GM12875 (cell line): ENCODE measurements around the gene NRG3.
A peak's percentile ranks its signal among the peaks of the same experiment; 100 is the strongest.

Experiments used
- H3K4me3 ChIP-seq: one replicate; pipeline ENCODE4 v1.5.1; 2011; ENCODE audit warnings: low read depth, low read length, control low read depth
- CTCF ChIP-seq: IDR thresholded peaks from 2 replicates; pipeline ENCODE4 v1.5.1; 2011; ENCODE audit warnings: low read depth, mild to moderate bottlenecking, control low read depth, inconsistent platforms, low read length, moderate library complexity, borderline replicate concordance; ENCODE audit not compliant: insufficient read depth

Gene NRG3

GRCh38 chr10:82150123-82150900, 275.3 kb downstream of the NRG3 start:
- TF ChIP-seq CTCF, result peak; percentile 28; the same call in 1 of the 2 replicates
- no peak overlapping the region for H3K4me3 ChIP-seq

GRCh38 chr10:82160307-82160706, 285.3 kb downstream of the NRG3 start:
- no peak overlapping the region for H3K4me3 ChIP-seq
- no peak for TF ChIP-seq CTCF

DNA sequence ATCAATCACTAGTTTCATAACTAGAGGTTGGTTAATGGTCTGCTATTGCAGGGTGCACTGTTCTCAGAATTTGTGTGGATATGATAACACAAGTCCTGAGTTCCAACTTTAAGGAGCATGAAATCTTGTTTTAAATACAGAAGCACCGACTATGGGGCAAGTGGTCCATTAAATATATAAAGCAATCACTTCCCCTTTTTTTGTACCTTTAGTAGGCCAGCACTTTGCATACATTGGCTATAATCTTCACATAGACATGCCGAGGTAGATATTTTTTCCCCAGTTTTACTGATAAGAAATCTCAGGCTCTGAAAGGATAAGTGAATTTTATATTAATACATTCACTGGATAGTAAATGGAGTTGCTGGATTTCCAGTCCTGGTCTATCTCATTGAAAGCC, 286.3 kb downstream of the NRG3 start:
- no peak for TF ChIP-seq CTCF
- no peak overlapping the region for H3K4me3 ChIP-seq

- H3K4me3 ChIP-seq, result no peak overlapping the region
These were observed 287.7 kb downstream of the NRG3 start for GRCh38 chr10:82162549-82163195.

DNA sequence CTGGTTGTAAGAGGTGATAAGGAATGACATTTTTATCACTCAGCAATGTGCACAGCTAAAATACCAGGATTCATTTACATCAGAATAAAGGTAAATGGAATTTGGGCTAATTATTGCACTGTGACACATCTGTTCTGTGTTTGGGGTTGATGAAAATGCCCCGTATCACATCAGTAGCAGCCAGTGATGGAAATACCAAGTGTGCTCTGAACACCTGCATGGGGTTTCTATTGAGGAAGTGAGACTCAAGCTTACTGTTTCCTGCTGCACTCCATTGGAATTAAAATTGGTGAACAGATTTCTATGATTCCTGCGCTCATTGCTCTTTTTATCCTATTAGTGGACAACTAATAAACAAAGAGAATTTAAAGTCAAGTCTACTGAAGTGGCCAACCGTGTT, 296.9 kb downstream of the NRG3 start:
- H3K4me3 ChIP-seq, result no peak overlapping the region
- no peak for TF ChIP-seq CTCF

More at GRCh38 chr10:82162549-82163195, 287.7 kb downstream of the NRG3 start:
- TF ChIP-seq CTCF, result no peak

- H3K4me3 ChIP-seq, result no peak overlapping the region
- TF ChIP-seq CTCF, result no peak
These were observed 301.6 kb downstream of the NRG3 start for GRCh38 chr10:82176587-82176986.
